Prostate gland (tissue), 2 donors: ENCODE measurements around the gene AADACL3. TPM values are rescaled to one million over a fixed set of nuclear protein-coding genes. Genes with fewer than 3 reads are reported as not detected.
"Not testable (repeated sequence)": the region's sequence is repeated elsewhere in the genome, so short reads cannot be mapped to it uniquely, and the experiment has no call there.

ENCODE experiments used
- DNase-seq: peaks from one replicate; pipeline ENCODE4 v3.0.0-alpha.2; 2019; ENCODE audit warnings: low spot score
- H3K27ac ChIP-seq, 2 donors: fragments of 200-600 bp; sonication (generic); 2 replicates each; pipeline ENCODE4 v1.5.1; 2017 to 2019
- H3K27me3 ChIP-seq: fragments of 200-600 bp; sonication (generic); replicated peaks from 2 replicates; pipeline ENCODE4 v1.5.1; 2019; ENCODE audit not compliant: insufficient read depth
- H3K36me3 ChIP-seq, 2 donors: fragments of 200-600 bp; sonication (generic); 1 replicate in 1 of 2; 2 replicates in 1 of 2; pipeline versions ENCODE4 v1.5.1 to v1.8.1; 2017 to 2019
- H3K4me1 ChIP-seq: fragments of 200-600 bp; sonication (generic); replicated peaks from 2 replicates; pipeline ENCODE4 v1.5.1; 2019
- H3K4me3 ChIP-seq, 2 donors: fragments of 200-600 bp; sonication (generic); 2 replicates each; pipeline ENCODE4 v1.5.1; 2017 to 2019
- H3K9me3 ChIP-seq: fragments of 200-600 bp; sonication (generic); 2 replicates; pipeline ENCODE4 v1.5.1; 2017
- POLR2A ChIP-seq: fragments of 450-650 bp; IDR thresholded peaks from one replicate; pipeline ENCODE4 v1.6.1; 2016; ENCODE audit warnings: antibody characterized with exemption, mild to moderate bottlenecking
- POLR2AphosphoS5 ChIP-seq: sonication (generic); formaldehyde crosslinking; IDR thresholded peaks from one replicate; pipeline ENCODE4 v1.6.1; 2017; ENCODE audit warnings: antibody characterized with exemption
- WGBS: methylation state at CpG from one replicate; pipeline ENCODE4 v1.1.5; 2018; 5-methylcytosine and 5-hydroxymethylcytosine counted together
- intact Hi-C: fragments of 100-400 bp; cut with DNase I; formaldehyde crosslinking; loops from one replicate; pipeline ENCODE4 v1.14.2; 2022
- total RNA-seq, 2 donors: library from RNA; depleted of rRNA; stranded (reverse); fragments of >200 nt; gene quantifications; one replicate each; pipeline ENCODE4 v1.1.0, GENCODE V29; 2016
- TF ChIP-seq, protein P1 (sequence below), 4 experiments: fragments of 200-600 bp in 2 of 4; fragments of 450-650 bp in 2 of 4; sonication (generic) in 2 of 4; IDR thresholded peaks; 1 replicate in 3 of 4; 2 replicates in 1 of 4; pipeline ENCODE4 v1.5.1; 2016 to 2019; ENCODE audit warnings: antibody characterized with exemption in 4 of 4, mild to moderate bottlenecking in 2 of 4, moderate library complexity in 2 of 4

AADACL3 gene, protein sequence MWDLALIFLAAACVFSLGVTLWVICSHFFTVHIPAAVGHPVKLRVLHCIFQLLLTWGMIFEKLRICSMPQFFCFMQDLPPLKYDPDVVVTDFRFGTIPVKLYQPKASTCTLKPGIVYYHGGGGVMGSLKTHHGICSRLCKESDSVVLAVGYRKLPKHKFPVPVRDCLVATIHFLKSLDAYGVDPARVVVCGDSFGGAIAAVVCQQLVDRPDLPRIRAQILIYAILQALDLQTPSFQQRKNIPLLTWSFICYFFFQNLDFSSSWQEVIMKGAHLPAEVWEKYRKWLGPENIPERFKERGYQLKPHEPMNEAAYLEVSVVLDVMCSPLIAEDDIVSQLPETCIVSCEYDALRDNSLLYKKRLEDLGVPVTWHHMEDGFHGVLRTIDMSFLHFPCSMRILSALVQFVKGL
- not detected for total RNA-seq

DNA sequence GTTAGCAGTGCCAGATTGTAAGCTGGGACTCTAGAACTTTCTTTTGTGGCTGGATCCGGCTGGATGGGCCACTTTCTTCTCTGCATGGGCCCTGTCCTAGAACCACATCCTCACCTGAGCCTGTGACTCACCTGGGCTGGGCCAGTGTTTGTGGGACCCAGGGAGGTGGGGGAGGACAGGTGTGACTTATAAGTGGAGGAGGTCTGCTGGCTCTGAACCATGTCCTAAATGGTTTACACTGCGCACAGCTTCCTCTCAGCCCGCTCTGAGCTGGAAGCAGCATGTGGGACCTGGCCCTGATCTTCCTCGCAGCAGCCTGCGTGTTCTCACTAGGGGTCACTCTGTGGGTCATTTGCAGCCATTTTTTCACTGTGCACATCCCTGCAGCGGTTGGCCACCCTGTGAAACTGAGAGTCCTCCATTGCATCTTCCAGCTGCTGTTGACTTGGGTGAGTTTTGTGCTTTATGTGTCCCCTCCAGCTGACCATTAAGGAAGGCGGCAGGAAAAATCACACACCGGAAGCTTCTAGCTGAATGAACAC is at the start of gene AADACL3:
Gene AADACL3 (plus strand): TSS at position 215 of the 542 bp plus-strand sequence. CDS start 67 bp downstream, at position 282.
- intact Hi-C loops = no loop called here
- 88% methylated on average over 8 of the region's 8 CpGs for WGBS
- no peaks in the 10 kb centered on the region for H3K27me3 ChIP-seq
- TF ChIP-seq POLR2AphosphoS5 (no peak), POLR2A (no peak)
- TF ChIP-seq, protein P1, sequence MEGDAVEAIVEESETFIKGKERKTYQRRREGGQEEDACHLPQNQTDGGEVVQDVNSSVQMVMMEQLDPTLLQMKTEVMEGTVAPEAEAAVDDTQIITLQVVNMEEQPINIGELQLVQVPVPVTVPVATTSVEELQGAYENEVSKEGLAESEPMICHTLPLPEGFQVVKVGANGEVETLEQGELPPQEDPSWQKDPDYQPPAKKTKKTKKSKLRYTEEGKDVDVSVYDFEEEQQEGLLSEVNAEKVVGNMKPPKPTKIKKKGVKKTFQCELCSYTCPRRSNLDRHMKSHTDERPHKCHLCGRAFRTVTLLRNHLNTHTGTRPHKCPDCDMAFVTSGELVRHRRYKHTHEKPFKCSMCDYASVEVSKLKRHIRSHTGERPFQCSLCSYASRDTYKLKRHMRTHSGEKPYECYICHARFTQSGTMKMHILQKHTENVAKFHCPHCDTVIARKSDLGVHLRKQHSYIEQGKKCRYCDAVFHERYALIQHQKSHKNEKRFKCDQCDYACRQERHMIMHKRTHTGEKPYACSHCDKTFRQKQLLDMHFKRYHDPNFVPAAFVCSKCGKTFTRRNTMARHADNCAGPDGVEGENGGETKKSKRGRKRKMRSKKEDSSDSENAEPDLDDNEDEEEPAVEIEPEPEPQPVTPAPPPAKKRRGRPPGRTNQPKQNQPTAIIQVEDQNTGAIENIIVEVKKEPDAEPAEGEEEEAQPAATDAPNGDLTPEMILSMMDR (IDR thresholded peaks at IDR 0.05) = no peak
- H3K4me3 ChIP-seq = no peak within 1 kb of the TSS
- H3K27ac ChIP-seq = no peak within 1 kb of the TSS
- no peaks in the 10 kb centered on the region for H3K4me1 ChIP-seq
- no peak for DNase-seq
- H3K9me3 ChIP-seq = no peaks in the 10 kb centered on the region
- no peaks in the 10 kb centered on the region for H3K36me3 ChIP-seq

DNA sequence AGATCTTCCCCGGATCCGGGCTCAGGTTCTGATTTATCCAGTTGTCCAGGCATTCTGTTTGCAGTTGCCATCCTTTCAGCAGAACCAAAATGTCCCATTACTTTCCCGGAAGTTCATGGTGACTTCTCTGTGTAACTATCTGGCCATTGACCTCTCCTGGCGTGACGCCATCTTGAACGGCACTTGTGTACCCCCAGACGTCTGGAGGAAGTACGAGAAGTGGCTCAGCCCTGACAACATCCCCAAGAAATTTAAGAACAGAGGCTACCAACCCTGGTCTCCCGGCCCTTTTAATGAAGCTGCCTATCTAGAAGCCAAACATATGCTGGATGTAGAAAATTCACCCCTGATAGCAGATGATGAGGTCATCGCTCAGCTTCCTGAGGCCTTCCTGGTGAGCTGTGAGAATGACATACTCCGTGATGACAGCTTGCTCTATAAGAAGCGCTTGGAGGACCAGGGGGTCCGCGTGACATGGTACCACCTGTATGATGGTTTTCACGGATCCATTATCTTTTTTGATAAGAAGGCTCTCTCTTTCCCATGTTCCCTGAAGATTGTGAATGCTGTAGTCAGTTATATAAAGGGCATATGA is 49.7 kb upstream of the AADACL3 start:
- H3K27ac ChIP-seq = no peak overlapping the region
- no peaks in the 10 kb centered on the region for H3K36me3 ChIP-seq
- intact Hi-C loops = loop anchor here (10.0 kb wide), 1 partner anchor 541 kb away; no protein-coding TSS in a partner anchor
- no peak overlapping the region for H3K4me3 ChIP-seq
- 92% methylated on average over 15 of the region's 15 CpGs for WGBS
- no peaks in the 10 kb centered on the region for H3K9me3 ChIP-seq
- no peaks in the 10 kb centered on the region for H3K27me3 ChIP-seq
- TF ChIP-seq POLR2AphosphoS5 = no peak
- TF ChIP-seq, protein P1 (IDR thresholded peaks at IDR 0.05) = no peak
- DNase-seq = no peak
- no peaks in the 10 kb centered on the region for H3K4me1 ChIP-seq

DNA sequence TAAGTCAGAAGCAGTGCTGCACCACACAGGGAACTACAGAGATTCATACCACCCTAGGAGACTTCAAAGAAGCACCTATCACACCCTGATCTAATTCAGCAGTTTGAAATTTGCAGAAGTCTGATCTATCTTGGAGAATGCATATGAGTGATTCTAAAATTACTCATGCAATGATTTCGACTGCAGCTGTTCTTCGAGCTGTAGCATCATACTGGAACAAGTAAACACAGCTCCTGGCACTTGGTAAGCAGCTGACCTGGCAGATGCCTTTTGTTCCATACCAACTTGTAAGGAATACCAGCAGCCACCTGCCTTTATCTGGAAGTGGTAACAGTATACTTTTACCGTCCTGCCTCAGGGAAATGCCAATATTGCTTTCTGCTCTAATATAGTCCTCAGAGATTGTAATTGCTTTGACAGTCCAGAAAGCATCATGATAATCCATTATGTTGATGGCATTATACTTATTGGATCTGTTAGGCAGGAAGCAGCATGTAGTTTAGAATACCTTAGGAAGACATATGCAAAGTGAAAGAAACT is 46.3 kb upstream of the AADACL3 start:
- Histone ChIP-seq H3K27ac (no peak overlapping the region), H3K36me3 (no peaks in the 10 kb centered on the region), H3K4me3 (no peak overlapping the region), H3K4me1 (no peaks in the 10 kb centered on the region), H3K27me3 (no peaks in the 10 kb centered on the region), H3K9me3 (no peaks in the 10 kb centered on the region)
- intact Hi-C loops = loop anchor here (10.0 kb wide), 1 partner anchor 545 kb away; no protein-coding TSS in a partner anchor
- DNase-seq = no peak
- 44% methylated on average over 3 of the region's 3 CpGs for WGBS
- TF ChIP-seq POLR2A (no peak), POLR2AphosphoS5 (peak; percentile 47)
- TF ChIP-seq, protein P1 (IDR thresholded peaks at IDR 0.05) = no peak

DNA sequence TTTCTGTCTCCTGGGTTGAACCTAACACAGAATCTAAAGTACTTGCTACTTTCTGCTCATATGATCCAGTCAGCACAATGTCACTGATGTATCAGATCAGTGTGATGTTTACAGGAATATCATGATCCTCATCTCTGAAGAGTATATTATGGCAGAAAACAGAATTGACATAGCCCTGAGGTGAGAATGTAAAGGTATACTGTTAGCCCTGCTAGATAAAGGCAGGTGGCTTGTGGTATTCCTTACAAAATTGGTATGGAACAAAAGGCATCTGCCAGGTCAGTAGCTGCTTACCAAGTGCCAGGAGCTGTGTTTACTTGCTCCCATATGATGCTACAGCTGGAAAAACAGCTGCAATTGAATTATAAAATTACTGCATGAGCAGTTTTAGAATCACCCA is 41.6 kb upstream of the AADACL3 start:
- H3K4me1 ChIP-seq = no peaks in the 10 kb centered on the region
- TF ChIP-seq, protein P1 (IDR thresholded peaks at IDR 0.05) = no peak
- TF ChIP-seq POLR2AphosphoS5 (no peak), POLR2A (no peak)
- intact Hi-C loops = no loop called here
- no peak overlapping the region for H3K27ac ChIP-seq
- no peaks in the 10 kb centered on the region for H3K9me3 ChIP-seq
- no peaks in the 10 kb centered on the region for H3K36me3 ChIP-seq
- H3K4me3 ChIP-seq = no peak overlapping the region
- H3K27me3 ChIP-seq = no peaks in the 10 kb centered on the region
- no peak for DNase-seq

DNA sequence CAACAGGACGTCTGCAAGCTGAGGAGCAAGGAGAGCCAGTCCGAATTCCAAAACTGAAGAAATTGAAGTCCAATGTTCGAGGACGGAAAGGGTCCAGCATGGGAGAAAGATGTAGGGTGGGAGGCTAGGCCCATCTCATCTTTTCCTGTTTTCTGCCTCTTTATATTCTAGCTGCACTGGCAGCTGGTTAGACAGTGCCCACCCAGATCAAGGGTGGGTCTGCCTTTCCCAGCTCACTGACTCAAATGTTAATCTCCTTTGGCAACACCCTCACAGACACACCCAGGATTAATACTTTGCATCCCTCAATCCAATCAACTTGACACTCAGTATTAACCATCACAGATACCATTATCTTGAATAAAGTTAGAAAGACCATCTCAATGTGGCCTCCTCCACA is 39.8 kb upstream of the AADACL3 start:
- H3K27me3 ChIP-seq, DNase-seq, H3K27ac ChIP-seq, H3K4me3 ChIP-seq, H3K36me3 ChIP-seq, H3K9me3 ChIP-seq, intact Hi-C loops, H3K4me1 ChIP-seq: not testable (repeated sequence)
- 90% methylated on average over 4 of the region's 4 CpGs for WGBS
